ENCODE results near the gene MARCHF10.

- TF ChIP-seq CTCF (conservative IDR thresholded peaks at IDR 0.05; ENCODE audit: low read depth, low read length) (no peak), POLR2A (IDR thresholded peaks at IDR 0.05; ENCODE audit: low read depth, low read length) (no peak)
These were observed 47.8 kb downstream of the MARCHF10 start for GRCh38 chr17:62760059-62760944.

Measured in IMR-90 (cell line).